Neural cell (in vitro differentiated cells): ENCODE measurements around the gene CNTNAP2. TPM values are rescaled to one million over a fixed set of nuclear protein-coding genes. Genes with fewer than 3 reads are reported as not detected.

Experiments
- H2AFZ ChIP-seq: fragments of 200-600, 300-800 bp; sonication (generic), shearing (Covaris generic); 2 replicates; pipeline ENCODE4 v1.6.0; 2014; ENCODE audit warnings: low read depth, mild to moderate bottlenecking, antibody characterized with exemption, low read length, moderate library complexity
- H3F3A ChIP-seq: fragments of 200-600 bp; shearing (Covaris generic); 2 replicates; pipeline ENCODE4 v1.6.1; 2016; ENCODE audit warnings: mild to moderate bottlenecking, moderate library complexity, mixed read lengths, antibody characterized with exemption, low read length; ENCODE audit not compliant: insufficient read depth, poor library complexity, severe bottlenecking
- H3K27ac ChIP-seq: fragments of 200-600, 300-800 bp; sonication (generic), shearing (Covaris generic); 2 replicates; pipeline ENCODE4 v1.5.1; 2014; ENCODE audit warnings: mild to moderate bottlenecking, low read length, moderate library complexity
- H3K27me3 ChIP-seq: fragments of 300-800, 200-600 bp; sonication (generic), shearing (Covaris generic); 2 replicates; pipeline ENCODE4 v1.6.0; 2014; ENCODE audit warnings: mild to moderate bottlenecking, low read depth, low read length, moderate library complexity; ENCODE audit not compliant: insufficient read depth
- H3K36me3 ChIP-seq: fragments of 300-800, 200-600 bp; sonication (generic), shearing (Covaris generic); 2 replicates; pipeline ENCODE4 v1.5.1; 2014; ENCODE audit warnings: mild to moderate bottlenecking, antibody characterized with exemption, low read length, moderate library complexity; ENCODE audit not compliant: insufficient read depth
- H3K4me2 ChIP-seq: fragments of 300-800, 200-600 bp; sonication (generic), shearing (Covaris generic); 2 replicates; pipeline ENCODE4 v1.6.0; 2014; ENCODE audit warnings: mild to moderate bottlenecking, low read length
- H3K4me3 ChIP-seq: fragments of 300-800, 200-600 bp; sonication (generic), shearing (Covaris generic); 2 replicates; pipeline ENCODE4 v1.5.1; 2014; ENCODE audit warnings: mild to moderate bottlenecking, low read length, moderate library complexity
- H3K79me2 ChIP-seq: fragments of 200-600 bp; shearing (Covaris generic); replicated peaks from 2 replicates; pipeline ENCODE4 v1.6.0; 2014; ENCODE audit warnings: mild to moderate bottlenecking, low read length, moderate library complexity; ENCODE audit not compliant: insufficient read depth
- H3K9ac ChIP-seq: fragments of 300-800, 200-600 bp; sonication (generic), shearing (Covaris generic); 2 replicates; pipeline ENCODE4 v1.6.1; 2016; ENCODE audit warnings: mild to moderate bottlenecking, low read length, mixed read lengths
- H3K9me2 ChIP-seq: fragments of 200-600 bp; shearing (Covaris generic); 2 replicates; pipeline ENCODE4 v1.6.1; 2016; ENCODE audit warnings: mild to moderate bottlenecking, low read length, mixed read lengths; ENCODE audit not compliant: insufficient read depth
- H3K9me3 ChIP-seq: fragments of 200-600, 300-800 bp; sonication (generic), shearing (Covaris generic); 2 replicates; pipeline ENCODE4 v1.6.1; 2016; ENCODE audit warnings: mild to moderate bottlenecking, mixed run types, low read length, moderate library complexity, mixed read lengths
- H4K20me1 ChIP-seq: fragments of 200-600 bp; shearing (Covaris generic); 2 replicates; pipeline ENCODE4 v1.6.1; 2016; ENCODE audit warnings: mild to moderate bottlenecking, mixed run types; ENCODE audit not compliant: insufficient read depth
- EP300 ChIP-seq: fragments of 450-650 bp; conservative IDR thresholded peaks from 2 replicates; pipeline ENCODE4 v1.6.1; 2014; ENCODE audit warnings: antibody characterized with exemption, mild to moderate bottlenecking, moderate library complexity; ENCODE audit not compliant: poor library complexity, severe bottlenecking
- EZH2 ChIP-seq: fragments of 200-600, 300-800 bp; shearing (Covaris generic), sonication (generic); IDR thresholded peaks from 2 replicates; pipeline ENCODE4 v1.6.1; 2014; ENCODE audit warnings: antibody characterized with exemption, low read length, borderline replicate concordance, mild to moderate bottlenecking; ENCODE audit not compliant: insufficient read depth, poor library complexity, severe bottlenecking
- MXI1 ChIP-seq: fragments of 450-650 bp; conservative IDR thresholded peaks from 2 replicates; pipeline ENCODE4 v1.6.1; 2014; ENCODE audit warnings: antibody characterized with exemption, mild to moderate bottlenecking; ENCODE audit not compliant: poor library complexity, severe bottlenecking
- POLR2AphosphoS5 ChIP-seq: IDR thresholded peaks from 2 replicates; pipeline ENCODE4 v1.6.1; 2012
- RAD21 ChIP-seq: fragments of 450-650 bp; conservative IDR thresholded peaks from 2 replicates; pipeline ENCODE4 v1.6.1; 2014; ENCODE audit warnings: antibody characterized with exemption, mild to moderate bottlenecking, moderate library complexity
- SMC3 ChIP-seq: fragments of 450-650 bp; conservative IDR thresholded peaks from 2 replicates; pipeline ENCODE4 v1.6.1; 2014; ENCODE audit warnings: antibody characterized with exemption, mild to moderate bottlenecking, moderate library complexity; ENCODE audit not compliant: poor library complexity
- TAF1 ChIP-seq: IDR thresholded peaks from 2 replicates; pipeline ENCODE4 v1.6.1; 2012; ENCODE audit warnings: low read depth
- polyA plus RNA-seq: library from polyadenylated mRNA; depleted of rRNA; stranded (reverse); fragments of >200 nt; gene quantifications from 2 replicates; pipeline ENCODE4 v1.2.3, GENCODE V29; 2014
- TF ChIP-seq, protein P1 (sequence below): fragments of 450-650 bp; IDR thresholded peaks from 2 replicates; pipeline ENCODE4 v1.5.1; 2014; ENCODE audit warnings: antibody characterized with exemption, mild to moderate bottlenecking, moderate library complexity; ENCODE audit not compliant: poor library complexity, severe bottlenecking
- TF ChIP-seq, protein P2 (sequence below): IDR thresholded peaks from 2 replicates; pipeline ENCODE4 v1.6.1; 2012; ENCODE audit warnings: borderline replicate concordance

Gene CNTNAP2
- polyA plus RNA-seq, 1 donor from 2014 or later = 276 TPM

DNA sequence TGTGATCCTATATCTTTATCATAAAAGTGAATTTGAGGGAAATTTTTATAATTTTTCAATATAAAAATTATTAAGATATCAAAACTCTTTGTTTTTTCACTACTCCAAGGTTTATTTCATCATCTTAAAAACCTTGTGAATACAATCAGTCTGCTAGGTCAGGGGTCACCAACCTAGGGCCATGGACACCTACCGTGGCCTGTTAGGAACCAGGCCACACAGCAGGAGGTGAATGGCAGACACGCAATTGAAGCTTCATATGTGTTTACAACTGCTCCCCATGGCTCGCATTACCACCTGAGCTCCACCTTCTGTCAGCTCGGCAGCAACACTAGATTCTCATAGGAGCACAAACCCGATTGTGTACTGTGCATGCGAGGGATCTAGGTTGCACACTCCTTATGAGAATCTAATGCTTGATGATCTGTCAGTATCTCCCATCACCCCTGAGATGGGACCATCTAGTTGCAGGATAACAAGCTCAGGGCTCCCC lies 2202.8 kb downstream of the CNTNAP2 start:
- no peak overlapping the region for H2AFZ ChIP-seq
- no peaks in the 10 kb centered on the region for H3K36me3 ChIP-seq
- H3K27ac ChIP-seq = no peak overlapping the region
- no peaks in the 10 kb centered on the region for H3K9me2 ChIP-seq
- TF ChIP-seq SMC3 (no peak), EZH2 (no peak), EP300 (no peak), MXI1 (no peak)
- TF ChIP-seq, protein P1, sequence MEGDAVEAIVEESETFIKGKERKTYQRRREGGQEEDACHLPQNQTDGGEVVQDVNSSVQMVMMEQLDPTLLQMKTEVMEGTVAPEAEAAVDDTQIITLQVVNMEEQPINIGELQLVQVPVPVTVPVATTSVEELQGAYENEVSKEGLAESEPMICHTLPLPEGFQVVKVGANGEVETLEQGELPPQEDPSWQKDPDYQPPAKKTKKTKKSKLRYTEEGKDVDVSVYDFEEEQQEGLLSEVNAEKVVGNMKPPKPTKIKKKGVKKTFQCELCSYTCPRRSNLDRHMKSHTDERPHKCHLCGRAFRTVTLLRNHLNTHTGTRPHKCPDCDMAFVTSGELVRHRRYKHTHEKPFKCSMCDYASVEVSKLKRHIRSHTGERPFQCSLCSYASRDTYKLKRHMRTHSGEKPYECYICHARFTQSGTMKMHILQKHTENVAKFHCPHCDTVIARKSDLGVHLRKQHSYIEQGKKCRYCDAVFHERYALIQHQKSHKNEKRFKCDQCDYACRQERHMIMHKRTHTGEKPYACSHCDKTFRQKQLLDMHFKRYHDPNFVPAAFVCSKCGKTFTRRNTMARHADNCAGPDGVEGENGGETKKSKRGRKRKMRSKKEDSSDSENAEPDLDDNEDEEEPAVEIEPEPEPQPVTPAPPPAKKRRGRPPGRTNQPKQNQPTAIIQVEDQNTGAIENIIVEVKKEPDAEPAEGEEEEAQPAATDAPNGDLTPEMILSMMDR = no peak
- TF ChIP-seq, protein P2, sequence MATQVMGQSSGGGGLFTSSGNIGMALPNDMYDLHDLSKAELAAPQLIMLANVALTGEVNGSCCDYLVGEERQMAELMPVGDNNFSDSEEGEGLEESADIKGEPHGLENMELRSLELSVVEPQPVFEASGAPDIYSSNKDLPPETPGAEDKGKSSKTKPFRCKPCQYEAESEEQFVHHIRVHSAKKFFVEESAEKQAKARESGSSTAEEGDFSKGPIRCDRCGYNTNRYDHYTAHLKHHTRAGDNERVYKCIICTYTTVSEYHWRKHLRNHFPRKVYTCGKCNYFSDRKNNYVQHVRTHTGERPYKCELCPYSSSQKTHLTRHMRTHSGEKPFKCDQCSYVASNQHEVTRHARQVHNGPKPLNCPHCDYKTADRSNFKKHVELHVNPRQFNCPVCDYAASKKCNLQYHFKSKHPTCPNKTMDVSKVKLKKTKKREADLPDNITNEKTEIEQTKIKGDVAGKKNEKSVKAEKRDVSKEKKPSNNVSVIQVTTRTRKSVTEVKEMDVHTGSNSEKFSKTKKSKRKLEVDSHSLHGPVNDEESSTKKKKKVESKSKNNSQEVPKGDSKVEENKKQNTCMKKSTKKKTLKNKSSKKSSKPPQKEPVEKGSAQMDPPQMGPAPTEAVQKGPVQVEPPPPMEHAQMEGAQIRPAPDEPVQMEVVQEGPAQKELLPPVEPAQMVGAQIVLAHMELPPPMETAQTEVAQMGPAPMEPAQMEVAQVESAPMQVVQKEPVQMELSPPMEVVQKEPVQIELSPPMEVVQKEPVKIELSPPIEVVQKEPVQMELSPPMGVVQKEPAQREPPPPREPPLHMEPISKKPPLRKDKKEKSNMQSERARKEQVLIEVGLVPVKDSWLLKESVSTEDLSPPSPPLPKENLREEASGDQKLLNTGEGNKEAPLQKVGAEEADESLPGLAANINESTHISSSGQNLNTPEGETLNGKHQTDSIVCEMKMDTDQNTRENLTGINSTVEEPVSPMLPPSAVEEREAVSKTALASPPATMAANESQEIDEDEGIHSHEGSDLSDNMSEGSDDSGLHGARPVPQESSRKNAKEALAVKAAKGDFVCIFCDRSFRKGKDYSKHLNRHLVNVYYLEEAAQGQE = no peak
- no peak overlapping the region for H3K4me2 ChIP-seq
- H3F3A ChIP-seq = no peaks in the 10 kb centered on the region
- H3K9me3 ChIP-seq = no peaks in the 10 kb centered on the region
- H3K4me3 ChIP-seq = no peak overlapping the region
- H3K9ac ChIP-seq = no peak overlapping the region
- no peaks in the 10 kb centered on the region for H4K20me1 ChIP-seq
- no peaks in the 10 kb centered on the region for H3K27me3 ChIP-seq
- no peaks in the 10 kb centered on the region for H3K79me2 ChIP-seq

DNA sequence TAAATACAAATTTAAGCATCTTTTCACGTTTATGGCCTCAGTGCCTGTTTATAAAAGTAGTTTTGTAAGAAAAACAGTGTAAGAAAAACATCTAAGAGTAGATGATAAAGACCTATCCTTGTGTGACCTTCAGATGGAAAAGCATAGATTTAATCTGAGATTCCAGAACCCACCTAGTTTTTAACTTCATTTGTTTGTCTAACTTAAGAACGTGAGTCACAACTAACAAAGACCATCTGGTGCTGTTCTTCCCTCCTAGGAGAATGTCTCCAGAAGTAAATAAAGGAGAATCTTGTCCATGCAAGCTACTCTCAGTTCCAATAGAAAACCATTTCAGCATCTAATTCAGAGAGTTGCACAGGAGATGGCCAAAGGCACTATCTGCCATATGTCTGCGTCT lies 2208.6 kb downstream of the CNTNAP2 start:
- no peak overlapping the region for H3K9ac ChIP-seq
- no peaks in the 10 kb centered on the region for H3F3A ChIP-seq
- no peaks in the 10 kb centered on the region for H3K27me3 ChIP-seq
- no peaks in the 10 kb centered on the region for H4K20me1 ChIP-seq
- no peak overlapping the region for H3K4me2 ChIP-seq
- H3K4me3 ChIP-seq = no peak overlapping the region
- TF ChIP-seq EZH2 = no peak
- TF ChIP-seq, protein P1 = no peak
- TF ChIP-seq SMC3 = no peak
- no peak for TF ChIP-seq TAF1
- TF ChIP-seq RAD21 = no peak
- TF ChIP-seq, protein P2 = no peak
- no peak for TF ChIP-seq POLR2AphosphoS5
- no peak for TF ChIP-seq MXI1
- no peak for TF ChIP-seq EP300
- no peaks in the 10 kb centered on the region for H3K36me3 ChIP-seq
- no peak overlapping the region for H3K27ac ChIP-seq
- H3K9me3 ChIP-seq = no peaks in the 10 kb centered on the region
- no peak overlapping the region for H2AFZ ChIP-seq
- no peaks in the 10 kb centered on the region for H3K9me2 ChIP-seq
- H3K79me2 ChIP-seq = no peaks in the 10 kb centered on the region
